Progenitor cell of endocrine pancreas (in vitro differentiated cells): ENCODE results near the gene HOXB3. TPM values are rescaled to one million over a fixed set of nuclear protein-coding genes. Genes with fewer than 3 reads are reported as not detected.

Source experiments
- DNase-seq: peaks from one replicate; pipeline ENCODE4 v3.0.0; 2021; ENCODE audit warnings: low spot score; ENCODE audit not compliant: unreplicated experiment
- H3K27ac Mint-ChIP-seq: 2 replicates; pipeline ENCODE4 v1.8.0; 2021; ENCODE audit warnings: mild to moderate bottlenecking, moderate library complexity, mixed read lengths
- H3K27me3 Mint-ChIP-seq: 2 replicates; pipeline ENCODE4 v1.8.0; 2021; ENCODE audit warnings: mixed read lengths
- H3K36me3 Mint-ChIP-seq: 2 replicates; pipeline ENCODE4 v1.8.0; 2022; ENCODE audit warnings: mixed read lengths; ENCODE audit not compliant: insufficient read depth
- H3K4me1 Mint-ChIP-seq: 2 replicates; pipeline ENCODE4 v1.8.0; 2021; ENCODE audit warnings: low read depth, mixed read lengths
- H3K4me3 Mint-ChIP-seq: 2 replicates; pipeline ENCODE4 v1.8.0; 2021; ENCODE audit warnings: low read depth, mild to moderate bottlenecking, moderate library complexity, mixed read lengths
- H3K9me3 Mint-ChIP-seq: 2 replicates; pipeline ENCODE4 v1.8.0; 2021; ENCODE audit warnings: low read depth, mixed read lengths
- long read RNA-seq: library from polyadenylated mRNA; unstranded; transcript quantifications from one replicate; pipeline ENCODE4 v2.0.0, GENCODE V29; 2020
- total RNA-seq: library from RNA; stranded (reverse); gene quantifications from 2 replicates; pipeline ENCODE4 v1.2.1, GENCODE V29; 2021
- TF ChIP-seq, protein P1 (sequence below): fragments of 200-600 bp; sonication (generic); IDR thresholded peaks from one replicate; pipeline ENCODE4 v1.5.0; 2021; ENCODE audit warnings: antibody characterized with exemption, mild to moderate bottlenecking; ENCODE audit not compliant: unreplicated experiment

Gene HOXB3
- total RNA-seq = 19.4 and 32.1 TPM in 2 replicates
- long read RNA-seq, partial matches to known transcripts = 0 of 6 reads
- long read RNA-seq, other reads (novel, unspliced or antisense) = 6 of 6 reads

DNA sequence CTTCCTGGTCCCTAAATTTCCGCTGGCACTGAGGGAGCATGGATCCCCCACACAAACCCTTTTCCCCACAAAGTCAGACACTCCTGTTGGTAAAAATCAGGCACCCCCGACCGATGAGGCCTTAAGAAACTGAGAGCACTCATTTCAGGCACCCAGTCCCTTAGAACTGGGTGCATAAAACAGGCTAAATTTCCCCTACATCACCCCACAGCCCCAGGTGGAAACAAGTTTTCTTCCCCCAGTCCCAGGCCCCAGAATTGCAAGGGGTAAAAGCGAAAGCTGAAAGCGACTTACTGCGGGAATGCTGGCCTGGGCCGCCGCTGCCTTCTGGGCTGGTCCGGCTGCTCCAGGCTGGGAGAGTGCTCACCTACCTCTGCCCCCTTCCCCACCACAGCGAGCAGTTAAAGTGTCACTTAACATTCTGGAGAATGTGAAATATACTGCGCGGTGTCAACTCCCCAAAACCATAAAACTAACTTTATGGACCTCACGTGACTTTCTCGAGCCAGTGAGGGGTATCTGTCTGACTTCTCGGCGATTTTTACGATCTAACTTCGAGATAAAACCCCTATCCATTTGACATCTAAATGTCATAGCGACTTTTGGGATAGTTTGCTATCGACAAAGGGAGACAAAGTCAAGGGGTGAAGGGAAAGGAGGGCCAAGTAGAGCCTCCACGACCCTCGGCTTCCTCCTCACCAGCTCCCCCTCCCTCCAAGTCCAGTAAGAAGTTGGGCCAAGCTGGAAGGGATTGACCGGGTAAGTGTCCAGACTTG is at the start of gene HOXB3:
Gene HOXB3, minus strand, starts transcription at position 411 of the 776 bp plus-strand sequence. CDS start 37,767 bp downstream, outside the sequence.
- peak within 1 kb of the TSS; percentile 79 for H3K27ac Mint-ChIP-seq
- H3K4me1 Mint-ChIP-seq = peaks cover 4% of the 10 kb centered on the region
- H3K36me3 Mint-ChIP-seq = peaks cover 1% of the 10 kb centered on the region
- DNase-seq = no peak
- H3K4me3 Mint-ChIP-seq = peak within 1 kb of the TSS; percentile 63
- TF ChIP-seq, protein P1, sequence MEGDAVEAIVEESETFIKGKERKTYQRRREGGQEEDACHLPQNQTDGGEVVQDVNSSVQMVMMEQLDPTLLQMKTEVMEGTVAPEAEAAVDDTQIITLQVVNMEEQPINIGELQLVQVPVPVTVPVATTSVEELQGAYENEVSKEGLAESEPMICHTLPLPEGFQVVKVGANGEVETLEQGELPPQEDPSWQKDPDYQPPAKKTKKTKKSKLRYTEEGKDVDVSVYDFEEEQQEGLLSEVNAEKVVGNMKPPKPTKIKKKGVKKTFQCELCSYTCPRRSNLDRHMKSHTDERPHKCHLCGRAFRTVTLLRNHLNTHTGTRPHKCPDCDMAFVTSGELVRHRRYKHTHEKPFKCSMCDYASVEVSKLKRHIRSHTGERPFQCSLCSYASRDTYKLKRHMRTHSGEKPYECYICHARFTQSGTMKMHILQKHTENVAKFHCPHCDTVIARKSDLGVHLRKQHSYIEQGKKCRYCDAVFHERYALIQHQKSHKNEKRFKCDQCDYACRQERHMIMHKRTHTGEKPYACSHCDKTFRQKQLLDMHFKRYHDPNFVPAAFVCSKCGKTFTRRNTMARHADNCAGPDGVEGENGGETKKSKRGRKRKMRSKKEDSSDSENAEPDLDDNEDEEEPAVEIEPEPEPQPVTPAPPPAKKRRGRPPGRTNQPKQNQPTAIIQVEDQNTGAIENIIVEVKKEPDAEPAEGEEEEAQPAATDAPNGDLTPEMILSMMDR = no peak
- peaks cover 100% of the 10 kb centered on the region for H3K27me3 Mint-ChIP-seq
- no peaks in the 10 kb centered on the region for H3K9me3 Mint-ChIP-seq

DNA sequence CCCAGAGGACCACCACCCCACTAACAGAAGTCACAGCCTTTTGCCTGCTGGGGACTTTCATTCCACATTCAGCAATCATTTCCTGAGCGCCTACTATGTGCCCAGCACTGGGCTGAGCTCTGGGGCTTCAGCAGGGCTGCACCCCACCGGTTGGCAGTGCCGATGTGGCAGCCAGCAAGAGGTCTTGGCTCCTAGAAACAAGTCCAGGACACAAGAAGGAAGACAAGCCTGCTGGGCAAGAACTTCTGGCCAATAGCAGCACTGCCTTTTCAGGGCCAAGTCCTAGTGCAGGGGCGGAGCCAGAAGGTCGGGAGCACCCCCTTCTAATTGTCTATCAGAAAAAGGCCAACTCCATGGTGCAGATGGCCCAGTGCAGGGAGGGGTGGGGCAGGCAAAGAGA is 49.1 kb upstream of the HOXB3 start:
- H3K9me3 Mint-ChIP-seq = no peaks in the 10 kb centered on the region
- H3K27ac Mint-ChIP-seq = no peak overlapping the region
- TF ChIP-seq, protein P1 = no peak
- H3K4me3 Mint-ChIP-seq = no peak overlapping the region
- no peaks in the 10 kb centered on the region for H3K36me3 Mint-ChIP-seq
- peaks cover 100% of the 10 kb centered on the region for H3K27me3 Mint-ChIP-seq
- H3K4me1 Mint-ChIP-seq = no peaks in the 10 kb centered on the region
- no peak for DNase-seq

DNA sequence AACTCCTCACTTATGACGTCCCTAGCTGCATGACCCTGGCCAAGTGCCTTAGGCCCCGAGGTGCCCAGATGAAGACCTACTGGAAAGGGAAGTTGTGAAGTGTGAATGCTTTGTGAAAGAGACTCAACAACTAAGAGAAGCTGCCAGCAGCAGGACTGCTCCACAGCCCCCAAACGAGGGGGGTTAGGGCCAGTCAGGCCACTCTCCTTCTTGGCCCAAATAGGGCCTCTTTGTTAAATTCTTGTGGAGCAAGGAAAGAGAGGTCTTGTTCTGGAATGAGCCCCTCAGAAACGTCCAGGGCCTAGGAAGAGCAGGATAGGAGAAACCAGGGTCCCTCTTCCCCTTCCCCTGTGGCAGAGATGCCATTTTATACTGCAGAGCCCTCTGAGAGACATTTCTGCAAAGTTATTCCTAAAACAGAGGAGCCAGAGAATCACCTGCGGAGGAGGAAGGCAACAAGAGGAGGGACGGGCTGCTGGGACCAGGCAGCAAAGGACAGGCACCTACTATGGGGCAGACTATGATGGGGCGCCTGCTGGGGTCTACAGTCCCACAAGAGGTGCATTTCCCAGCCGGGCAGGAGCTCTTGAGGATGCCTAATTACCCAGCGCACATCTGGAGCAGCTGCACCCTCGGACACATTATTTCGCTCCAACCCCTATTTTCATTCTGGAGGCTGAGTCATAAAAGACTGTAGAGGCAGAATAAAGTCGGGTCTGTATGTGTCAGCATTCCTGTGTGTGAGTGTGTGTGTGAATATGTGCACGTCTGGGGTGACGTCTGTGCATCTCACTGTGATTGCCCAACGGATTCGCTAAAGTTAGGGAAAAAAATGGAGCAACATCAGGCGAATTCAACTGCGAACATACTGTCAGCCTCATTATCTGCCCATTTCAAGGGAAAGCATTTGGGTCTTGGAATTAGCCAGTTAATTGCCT is 47.6 kb upstream of the HOXB3 start:
- Mint-ChIP-seq H3K4me1 (no peaks in the 10 kb centered on the region), H3K9me3 (no peaks in the 10 kb centered on the region), H3K27ac (no peak overlapping the region), H3K27me3 (peaks cover 100% of the 10 kb centered on the region), H3K4me3 (no peak overlapping the region), H3K36me3 (no peaks in the 10 kb centered on the region)
- DNase-seq = no peak
- TF ChIP-seq, protein P1 = no peak

DNA sequence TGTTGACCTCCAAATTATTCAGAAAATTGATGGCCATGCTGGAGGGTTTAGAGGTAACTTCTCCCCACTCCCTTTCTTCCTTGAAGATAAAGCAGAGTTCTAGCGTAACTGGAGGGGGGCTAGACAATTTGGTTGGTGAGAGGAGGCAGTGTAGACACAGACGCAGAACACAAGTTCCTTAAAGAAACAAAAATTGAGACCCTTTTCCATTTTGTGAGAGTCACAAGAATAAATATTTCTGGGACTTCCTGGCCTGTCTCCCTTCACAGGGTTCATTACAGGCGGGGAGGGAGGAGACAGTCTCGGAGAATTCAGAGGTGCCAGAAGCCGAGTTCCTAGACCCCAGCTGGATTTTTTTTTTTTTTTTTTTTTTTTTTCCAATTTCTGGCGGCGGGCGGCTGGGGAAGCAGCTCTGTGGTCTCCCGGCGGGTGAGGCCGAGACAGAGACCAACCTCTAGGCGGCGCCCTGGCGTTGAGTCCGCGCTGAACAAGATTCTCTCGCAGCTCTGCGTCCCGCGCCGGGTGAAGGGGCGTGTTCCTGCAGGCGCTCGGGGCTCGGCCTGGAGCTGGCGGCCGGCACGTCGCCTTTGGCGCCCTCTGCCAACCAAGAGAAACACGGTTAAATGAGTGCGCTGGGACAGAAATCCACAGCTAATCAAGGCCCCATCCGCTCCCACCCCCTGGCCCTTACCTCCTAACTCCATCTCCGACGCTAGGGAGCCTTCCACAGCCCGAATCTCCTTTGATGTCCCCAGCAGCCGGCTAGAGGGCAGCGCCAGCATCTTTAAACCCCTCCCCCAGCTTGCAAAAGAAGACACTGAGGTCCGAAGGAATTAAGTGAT is 46.4 kb upstream of the HOXB3 start:
- H3K9me3 Mint-ChIP-seq = no peaks in the 10 kb centered on the region
- no peak overlapping the region for H3K27ac Mint-ChIP-seq
- H3K4me3 Mint-ChIP-seq = no peak overlapping the region
- H3K4me1 Mint-ChIP-seq = no peaks in the 10 kb centered on the region
- H3K36me3 Mint-ChIP-seq = no peaks in the 10 kb centered on the region
- TF ChIP-seq, protein P1 = peak; percentile 74
- H3K27me3 Mint-ChIP-seq = peaks cover 100% of the 10 kb centered on the region
- peak; percentile 94 for DNase-seq
